HUES6 (cell line): Measurements from ENCODE around the gene RAX2.

Experiments used
- H3K27ac ChIP-seq: 2 replicates; pipeline ENCODE4 v1.7.0; 2013; ENCODE audit warnings: low read depth, mild to moderate bottlenecking, low read length, inconsistent platforms
- H3K27me3 ChIP-seq: 2 replicates; pipeline ENCODE4 v1.6.1; 2013; ENCODE audit warnings: low read length; ENCODE audit not compliant: control insufficient read depth, insufficient read depth
- H3K36me3 ChIP-seq: 2 replicates; pipeline ENCODE4 v1.6.1; 2013; ENCODE audit warnings: low read length; ENCODE audit not compliant: control insufficient read depth, insufficient read depth
- H3K4me1 ChIP-seq: 2 replicates; pipeline ENCODE4 v1.6.1; 2013; ENCODE audit warnings: low read length; ENCODE audit not compliant: control insufficient read depth, insufficient read depth
- H3K4me3 ChIP-seq: 2 replicates; pipeline ENCODE4 v1.5.1; 2013; ENCODE audit warnings: low read depth, low read length
- H3K9ac ChIP-seq: one replicate; pipeline ENCODE4 v1.6.1; 2013; ENCODE audit warnings: mild to moderate bottlenecking, low read length
- H3K9me3 ChIP-seq: 2 replicates; pipeline ENCODE4 v1.6.1; 2013; ENCODE audit warnings: low read depth, low read length; ENCODE audit not compliant: control insufficient read depth, insufficient read depth

Gene RAX2

DNA sequence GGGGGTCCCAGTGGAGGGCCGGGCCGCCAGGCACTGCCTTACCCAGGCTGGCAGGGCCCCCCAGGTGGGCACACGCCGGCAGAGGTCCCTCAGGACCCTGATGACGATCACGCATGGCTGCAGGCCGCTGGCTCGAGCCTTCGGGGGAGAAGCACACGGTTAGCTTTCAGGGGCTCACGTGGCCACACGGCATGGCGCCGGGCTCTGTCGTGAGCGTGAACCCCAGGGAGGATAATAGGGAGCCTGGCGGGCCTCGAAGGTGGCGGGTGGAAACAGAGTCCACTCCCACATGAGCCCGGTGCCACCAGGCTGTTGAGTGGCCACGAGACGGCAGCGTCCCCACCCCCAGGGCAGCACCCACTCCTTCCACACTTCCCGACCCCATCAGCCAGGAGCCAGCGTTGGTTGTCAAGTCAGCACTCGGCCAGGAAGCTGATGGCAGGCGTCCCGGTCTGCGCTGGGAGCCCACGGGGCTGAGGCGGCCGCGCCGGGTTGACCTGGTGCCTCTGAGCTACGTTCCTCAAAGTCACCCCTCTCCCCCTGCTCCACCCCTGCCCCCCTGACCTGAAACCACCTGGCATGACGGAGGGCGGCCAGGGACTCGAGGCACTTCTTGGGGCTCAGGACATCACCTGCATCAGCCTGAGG, 38.8 kb upstream of the RAX2 start:
- no peak overlapping the region for H3K27ac ChIP-seq
- no peak overlapping the region for H3K9ac ChIP-seq
- no peaks in the 10 kb centered on the region for H3K9me3 ChIP-seq
- H3K36me3 ChIP-seq, result no peaks in the 10 kb centered on the region
- H3K27me3 ChIP-seq, result no peaks in the 10 kb centered on the region
- H3K4me3 ChIP-seq, result no peak overlapping the region
- H3K4me1 ChIP-seq, result no peaks in the 10 kb centered on the region

DNA sequence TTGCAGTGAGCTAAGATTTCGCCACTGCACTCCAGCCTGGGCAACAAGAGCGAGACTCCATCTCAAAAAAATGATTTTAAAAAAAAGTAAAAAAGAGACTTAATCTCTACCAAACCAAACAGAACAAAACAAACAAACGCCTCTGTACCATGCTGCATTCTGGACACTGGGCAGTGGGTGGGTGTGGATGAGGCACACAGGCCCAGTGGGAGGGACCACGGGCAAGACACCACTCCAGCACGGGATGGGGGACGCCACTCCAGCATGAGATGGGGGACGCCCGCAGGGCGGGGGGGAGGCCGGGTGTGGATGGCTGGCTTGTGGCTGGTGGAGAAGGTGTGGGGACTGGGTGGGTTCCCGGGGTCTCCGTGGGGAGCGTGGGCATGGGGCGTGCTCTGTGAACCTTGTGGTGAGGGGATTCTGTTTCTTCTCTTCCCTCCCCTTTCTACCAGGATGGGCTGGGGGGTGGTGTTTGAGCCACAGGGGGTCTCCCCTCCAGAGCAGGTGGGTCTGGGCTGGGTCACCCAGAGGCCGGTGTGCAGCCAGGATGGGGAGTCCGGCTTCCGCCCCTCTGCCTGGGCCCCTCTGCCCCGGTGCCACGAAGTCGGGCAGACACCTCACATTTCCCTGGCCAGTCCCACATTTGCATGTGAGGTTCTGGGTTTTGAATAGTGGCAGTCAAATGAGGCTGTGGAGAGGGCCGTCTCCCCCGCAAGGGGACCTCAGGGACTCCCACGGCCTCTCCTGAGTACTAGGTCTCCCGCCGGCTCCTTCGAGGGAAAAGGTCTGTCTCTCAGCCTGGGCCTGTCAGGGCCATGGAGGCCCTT, 38.1 kb upstream of the RAX2 start:
- no peaks in the 10 kb centered on the region for H3K36me3 ChIP-seq
- H3K4me1 ChIP-seq, result no peaks in the 10 kb centered on the region
- H3K27ac ChIP-seq, result no peak overlapping the region
- no peaks in the 10 kb centered on the region for H3K27me3 ChIP-seq
- H3K9me3 ChIP-seq, result no peaks in the 10 kb centered on the region
- no peak overlapping the region for H3K4me3 ChIP-seq
- H3K9ac ChIP-seq, result no peak overlapping the region

DNA sequence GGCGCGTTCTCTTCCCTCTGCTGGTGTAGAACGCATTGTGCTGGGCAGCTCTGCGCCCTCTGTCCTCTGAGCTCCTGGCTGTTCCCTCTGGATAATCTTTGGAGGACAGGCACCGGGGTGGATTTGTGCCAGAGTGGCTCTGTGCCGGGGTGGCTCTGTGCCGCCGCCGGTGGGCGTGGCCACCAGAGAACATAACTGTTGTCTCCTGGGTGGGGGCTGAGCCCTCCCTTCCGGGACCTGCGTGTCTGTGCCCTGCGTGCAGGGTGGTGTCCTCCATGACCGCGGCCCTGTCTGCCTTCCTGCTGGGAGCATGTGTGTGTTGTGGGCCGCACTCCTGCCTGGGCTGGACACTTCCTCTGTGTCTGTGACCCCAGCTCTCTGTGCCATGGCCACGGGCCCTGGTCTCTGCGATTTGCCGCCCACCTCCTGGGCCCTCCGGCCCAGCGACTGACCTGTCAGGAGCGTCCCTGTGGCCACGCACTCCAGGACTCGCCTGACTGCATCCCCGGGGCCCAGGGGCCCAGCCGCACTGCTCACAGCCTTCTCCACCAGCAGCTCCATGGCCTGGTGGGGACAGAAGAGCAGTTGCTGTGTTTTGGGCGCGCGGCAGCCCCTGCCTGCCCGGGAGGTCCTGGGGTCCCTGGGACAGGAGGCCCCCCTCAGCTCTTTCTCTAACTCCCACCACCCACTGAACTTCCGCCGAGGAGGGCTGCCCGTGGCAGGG, 36.6 kb upstream of the RAX2 start:
- Histone ChIP-seq H3K27ac (no peak overlapping the region), H3K4me1 (no peaks in the 10 kb centered on the region), H3K9ac (no peak overlapping the region), H3K4me3 (no peak overlapping the region), H3K36me3 (no peaks in the 10 kb centered on the region), H3K27me3 (no peaks in the 10 kb centered on the region), H3K9me3 (no peaks in the 10 kb centered on the region)

DNA sequence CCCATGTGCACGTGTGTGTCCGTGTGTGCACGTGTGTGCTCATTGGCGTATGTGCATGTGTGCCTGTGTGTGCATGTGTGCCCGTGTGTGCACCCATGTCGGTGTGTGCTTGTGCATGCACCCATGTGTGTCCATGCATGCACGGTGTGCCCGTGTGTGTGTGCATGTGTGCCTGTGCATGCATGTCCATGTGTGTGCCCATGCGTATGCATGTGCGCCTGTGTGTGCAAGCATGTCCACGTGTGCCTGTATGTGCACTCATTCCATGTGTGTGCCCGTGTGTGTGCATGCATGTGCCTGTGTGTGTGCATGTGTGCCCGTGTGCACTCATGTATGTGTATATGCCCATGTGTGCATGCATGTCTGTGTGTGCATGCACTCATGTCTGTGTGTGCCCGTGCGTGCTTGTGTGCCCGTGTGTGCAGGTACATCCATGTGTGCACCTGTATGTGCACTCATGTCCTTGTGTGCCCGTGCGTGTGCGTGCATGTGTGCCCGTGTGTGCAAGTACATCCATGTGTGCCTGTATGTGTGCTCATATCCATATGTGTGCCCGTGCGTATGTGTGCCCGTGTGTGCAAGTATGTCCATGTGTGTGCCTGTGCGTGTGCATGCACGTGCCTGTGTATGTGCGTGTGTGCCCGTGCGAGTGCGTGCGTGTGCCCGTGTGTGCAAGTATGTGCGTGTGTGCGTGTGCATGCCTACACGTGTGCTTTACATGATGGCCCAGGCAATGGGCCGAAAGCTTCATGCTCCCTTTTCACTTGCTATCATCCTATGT, 35.7 kb upstream of the RAX2 start:
- Histone ChIP-seq H3K27me3 (peaks cover 3% of the 10 kb centered on the region; the same call in 1 of the 2 replicates), H3K9ac (no peak overlapping the region), H3K36me3 (no peaks in the 10 kb centered on the region), H3K4me3 (no peak overlapping the region), H3K9me3 (no peaks in the 10 kb centered on the region), H3K27ac (no peak overlapping the region), H3K4me1 (no peaks in the 10 kb centered on the region)

DNA sequence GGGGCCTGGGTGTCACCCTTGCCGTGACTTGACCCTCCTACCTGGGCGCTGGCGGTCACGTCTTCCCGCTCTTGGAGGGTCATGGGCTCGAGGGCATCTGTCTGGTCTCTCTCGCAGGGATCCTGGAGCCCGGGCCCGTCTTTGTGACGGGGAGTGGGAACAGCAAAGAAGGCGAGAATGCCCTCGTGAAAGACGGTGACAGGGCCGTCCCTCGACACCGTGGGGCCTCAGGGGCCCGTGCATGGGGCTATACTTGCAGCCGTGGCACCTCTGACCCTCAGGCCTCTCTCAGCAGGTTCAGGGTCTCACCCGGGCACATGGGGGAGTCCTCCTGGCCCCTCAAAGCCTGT, 35.1 kb upstream of the RAX2 start:
- no peaks in the 10 kb centered on the region for H3K4me1 ChIP-seq
- H3K27ac ChIP-seq, result no peak overlapping the region
- no peaks in the 10 kb centered on the region for H3K36me3 ChIP-seq
- H3K4me3 ChIP-seq, result no peak overlapping the region
- no peak overlapping the region for H3K9ac ChIP-seq
- H3K9me3 ChIP-seq, result no peaks in the 10 kb centered on the region
- peaks cover 9% of the 10 kb centered on the region; the same call in 1 of the 2 replicates for H3K27me3 ChIP-seq

DNA sequence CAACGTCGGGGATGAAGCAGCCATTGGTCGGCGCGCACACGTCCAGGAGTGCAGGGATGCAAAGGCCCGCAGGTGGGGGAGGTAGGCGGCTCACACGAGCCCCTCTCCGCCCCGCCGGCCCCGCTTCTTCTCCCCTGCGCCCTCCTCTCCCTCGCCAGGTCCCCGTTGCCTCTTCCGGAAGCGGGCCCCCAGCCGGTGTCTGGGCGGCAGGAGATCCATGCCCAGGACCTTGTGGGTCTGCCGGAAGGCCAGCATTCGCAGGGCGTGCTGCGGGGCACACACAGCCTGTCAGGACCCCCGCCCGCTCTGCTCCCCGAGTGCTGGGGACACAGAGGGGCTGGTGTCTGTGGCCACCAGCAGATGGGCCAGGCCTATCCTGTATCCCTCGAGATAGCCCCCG, 33.8 kb upstream of the RAX2 start:
- peaks cover 3% of the 10 kb centered on the region; the same call in 1 of the 2 replicates for H3K4me1 ChIP-seq
- peaks cover 22% of the 10 kb centered on the region for H3K27me3 ChIP-seq
- H3K27ac ChIP-seq, result no peak overlapping the region
- H3K36me3 ChIP-seq, result no peaks in the 10 kb centered on the region
- no peak overlapping the region for H3K9ac ChIP-seq
- no peak overlapping the region for H3K4me3 ChIP-seq
- no peaks in the 10 kb centered on the region for H3K9me3 ChIP-seq

DNA sequence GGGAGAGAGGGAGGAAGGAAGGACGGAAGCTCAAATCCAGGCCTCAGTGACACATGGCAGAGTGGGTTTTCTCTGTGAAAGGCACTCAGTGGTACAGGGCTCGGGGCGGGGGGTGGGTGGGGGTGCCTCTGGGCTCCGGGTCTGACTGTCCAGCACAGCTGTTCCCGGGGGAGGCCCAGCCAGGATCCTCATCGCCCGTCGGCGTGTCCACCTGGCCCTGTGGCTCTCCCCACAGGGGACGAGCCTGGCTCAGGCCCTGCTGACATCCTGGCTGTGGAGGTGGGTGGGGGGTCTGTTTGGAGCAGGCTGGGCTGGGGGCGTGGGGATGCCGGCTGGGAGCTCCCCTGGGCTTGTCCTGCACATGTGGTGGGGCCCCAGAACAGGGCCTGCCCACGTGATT, 32.4 kb upstream of the RAX2 start:
- Histone ChIP-seq H3K4me3 (no peak overlapping the region), H3K4me1 (peaks cover 3% of the 10 kb centered on the region; the same call in 1 of the 2 replicates), H3K27ac (no peak overlapping the region), H3K36me3 (no peaks in the 10 kb centered on the region), H3K27me3 (peaks cover 31% of the 10 kb centered on the region), H3K9ac (no peak overlapping the region), H3K9me3 (no peaks in the 10 kb centered on the region)

DNA sequence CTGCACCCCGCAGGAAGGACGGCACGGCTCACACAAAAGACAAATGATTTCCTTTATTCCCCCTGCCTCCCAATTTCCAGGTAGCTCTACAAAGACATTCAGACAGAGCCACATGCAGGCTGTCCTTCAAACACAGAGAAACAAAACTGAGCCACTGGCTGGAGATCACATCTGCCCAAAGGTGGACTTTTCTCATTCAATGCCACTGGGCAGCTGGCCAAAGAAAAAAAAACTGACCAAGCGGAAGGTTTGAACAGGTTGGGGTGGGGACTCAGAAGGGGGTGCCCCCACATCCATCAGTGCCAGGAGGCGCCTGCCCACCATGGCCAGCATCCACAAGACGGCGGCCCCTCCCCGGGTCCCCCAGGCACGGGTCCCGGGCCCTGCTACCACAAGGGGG, 32.0 kb upstream of the RAX2 start:
- Histone ChIP-seq H3K27ac (no peak overlapping the region), H3K4me3 (no peak overlapping the region), H3K27me3 (peaks cover 34% of the 10 kb centered on the region), H3K36me3 (no peaks in the 10 kb centered on the region), H3K9me3 (no peaks in the 10 kb centered on the region), H3K9ac (no peak overlapping the region), H3K4me1 (peaks cover 3% of the 10 kb centered on the region; the same call in 1 of the 2 replicates)

DNA sequence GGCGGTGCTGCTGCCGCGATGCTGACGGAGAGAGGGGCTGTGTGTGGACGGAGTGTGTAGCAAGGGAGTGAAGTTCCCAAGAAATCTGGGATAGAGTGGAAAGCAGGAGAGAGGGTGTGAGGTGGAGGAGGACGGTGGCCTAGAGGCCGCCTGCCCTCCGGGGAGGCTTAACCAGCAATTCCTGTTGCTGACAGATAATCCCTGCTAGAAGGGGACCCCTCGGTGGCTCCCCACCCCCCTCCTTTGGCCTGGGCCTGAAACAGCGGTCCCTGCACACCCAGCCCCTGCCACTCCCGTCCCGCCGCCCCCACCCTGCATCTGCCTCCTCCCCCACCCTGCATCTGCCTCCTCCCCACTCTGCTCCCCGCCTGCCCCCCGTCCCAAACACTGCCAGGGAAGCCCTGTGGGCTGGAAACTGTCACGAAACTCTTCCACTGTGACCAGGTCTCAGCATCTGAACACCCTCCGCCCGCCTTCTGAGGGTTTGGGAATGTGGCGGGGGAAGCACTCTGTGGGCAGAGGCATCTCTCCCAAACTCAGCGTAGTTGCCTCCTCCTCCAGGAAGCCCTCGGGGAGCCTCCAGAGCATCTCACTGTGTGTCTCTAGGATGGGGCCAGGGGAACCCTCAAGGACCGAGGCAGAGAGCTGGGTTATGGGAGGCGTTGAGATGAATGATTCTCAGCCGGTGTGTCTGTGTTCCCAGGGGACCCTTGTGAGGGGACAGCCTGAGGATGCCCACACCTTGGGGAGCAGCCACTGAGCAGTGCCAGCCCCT, 31.3 kb upstream of the RAX2 start:
- no peak overlapping the region for H3K9ac ChIP-seq
- no peaks in the 10 kb centered on the region for H3K36me3 ChIP-seq
- H3K4me3 ChIP-seq, result no peak overlapping the region
- H3K4me1 ChIP-seq, result peaks cover 3% of the 10 kb centered on the region; the same call in 1 of the 2 replicates
- no peaks in the 10 kb centered on the region for H3K9me3 ChIP-seq
- peaks cover 34% of the 10 kb centered on the region for H3K27me3 ChIP-seq
- no peak overlapping the region for H3K27ac ChIP-seq

DNA sequence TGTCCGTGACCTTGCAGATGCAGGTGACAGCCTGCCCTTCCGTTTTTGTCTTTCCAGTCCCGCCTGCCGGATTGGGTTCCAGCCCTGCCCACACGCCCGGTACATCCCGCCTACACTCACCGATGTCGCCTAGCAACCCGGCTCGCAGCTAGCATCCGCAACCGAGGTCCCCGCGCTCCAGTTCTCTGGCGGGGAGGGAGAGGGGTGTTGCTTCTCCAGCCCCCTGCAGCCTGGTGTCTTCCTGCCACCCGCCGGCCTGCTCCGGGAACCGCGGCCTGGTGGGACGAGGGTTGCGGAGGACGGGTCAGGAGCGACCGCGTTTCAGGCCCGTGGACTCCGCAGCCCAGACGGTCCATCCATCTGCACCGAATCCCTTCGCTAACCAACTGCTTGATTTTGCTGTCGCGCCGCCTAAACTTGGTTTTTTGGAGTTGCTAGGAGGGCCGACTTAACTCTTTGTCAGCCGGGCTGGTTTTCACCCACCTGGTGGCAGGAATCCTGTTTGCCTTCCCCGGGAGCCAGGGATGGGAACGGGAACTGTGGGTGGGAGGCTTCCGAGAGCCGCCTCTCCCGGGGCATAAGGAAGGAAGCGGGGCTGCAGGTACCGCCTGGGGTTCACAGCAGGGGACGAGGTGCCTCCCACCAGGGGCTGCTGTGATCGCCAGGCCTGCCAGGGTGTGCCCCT, 29.5 kb upstream of the RAX2 start:
- Histone ChIP-seq H3K9me3 (peaks cover 4% of the 10 kb centered on the region), H3K4me3 (peak overlapping the region; percentile 57)

More for the DNA sequence above, 29.5 kb upstream of the RAX2 start:
- Histone ChIP-seq H3K4me1 (peaks cover 3% of the 10 kb centered on the region; the same call in 1 of the 2 replicates), H3K27ac (no peak overlapping the region), H3K9ac (no peak overlapping the region), H3K36me3 (no peaks in the 10 kb centered on the region), H3K27me3 (peaks cover 34% of the 10 kb centered on the region)
